Fibroblast of lung (primary cell): ENCODE data around the gene SHISA9. TPM values are rescaled to one million over a fixed set of nuclear protein-coding genes. Genes with fewer than 3 reads are reported as not detected.

Experiments
- DNase-seq, 2 donors: peaks; one replicate each; pipeline versions ENCODE4 v3.0.0 to v3.0.0-alpha.2; 2010; ENCODE audit warnings: low read depth in 2 of 2
- H2AFZ ChIP-seq: 2 replicates; pipeline ENCODE4 v1.5.1; 2012; ENCODE audit warnings: low read length, control low read depth, inconsistent platforms
- H3K27ac ChIP-seq: 2 replicates; pipeline ENCODE4 v1.5.1; 2011; ENCODE audit warnings: low read length, control low read depth; ENCODE audit not compliant: insufficient read depth
- H3K27me3 ChIP-seq: 2 replicates; pipeline ENCODE4 v1.5.1; 2011; ENCODE audit warnings: mild to moderate bottlenecking, low read length; ENCODE audit not compliant: control insufficient read depth, insufficient read depth
- H3K36me3 ChIP-seq: 2 replicates; pipeline ENCODE4 v1.5.1; 2011; ENCODE audit warnings: low read length; ENCODE audit not compliant: control insufficient read depth, insufficient read depth
- H3K4me1 ChIP-seq: 2 replicates; pipeline ENCODE4 v1.5.1; 2011; ENCODE audit warnings: low read length; ENCODE audit not compliant: control insufficient read depth, insufficient read depth; ENCODE audit errors: extremely low read depth
- H3K4me2 ChIP-seq: 2 replicates; pipeline ENCODE4 v1.5.1; 2011; ENCODE audit warnings: low read length, control low read depth; ENCODE audit not compliant: insufficient read depth; ENCODE audit errors: extremely low read depth
- H3K4me3 ChIP-seq, 4 experiments: fragments of 200-600 bp in 1 of 4; sonication (generic) in 1 of 4; replicated peaks in 1 of 4; 2 replicates each; pipeline ENCODE4 v1.5.1; 2011 to 2016; ENCODE audit warnings: low read length in 4 of 4, low read depth in 3 of 4, mild to moderate bottlenecking in 3 of 4, control low read depth in 2 of 4, inconsistent platforms in 1 of 4, mixed read lengths in 1 of 4; ENCODE audit not compliant: insufficient read depth in 1 of 4; ENCODE audit errors: control extremely low read depth in 1 of 4
- H3K79me2 ChIP-seq: 2 replicates; pipeline ENCODE4 v1.5.1; 2012; ENCODE audit warnings: mild to moderate bottlenecking, low read length, inconsistent platforms; ENCODE audit not compliant: control insufficient read depth, insufficient read depth
- H3K9ac ChIP-seq: 2 replicates; pipeline ENCODE4 v1.5.1; 2011; ENCODE audit warnings: mild to moderate bottlenecking, low read length, control low read depth; ENCODE audit not compliant: insufficient read depth
- H3K9me3 ChIP-seq: 2 replicates; pipeline ENCODE4 v1.5.1; 2012; ENCODE audit warnings: low read depth, low read length; ENCODE audit not compliant: control insufficient read depth, insufficient read depth
- H4K20me1 ChIP-seq: 2 replicates; pipeline ENCODE4 v1.5.1; 2011; ENCODE audit warnings: low read length; ENCODE audit not compliant: control insufficient read depth, insufficient read depth; ENCODE audit errors: extremely low read depth
- CTCF ChIP-seq, 2 donors: IDR thresholded peaks in 1 of 2; conservative IDR thresholded peaks in 1 of 2; 1 replicate in 1 of 2; 2 replicates in 1 of 2; pipeline ENCODE4 v1.5.1; 2011 to 2012; ENCODE audit warnings: low read length in 2 of 2, control low read depth in 1 of 2, inconsistent platforms in 1 of 2, low read depth in 1 of 2, mild to moderate bottlenecking in 1 of 2
- EZH2 ChIP-seq: IDR thresholded peaks from 2 replicates; pipeline ENCODE4 v1.5.1; 2012; ENCODE audit warnings: low read length, control low read depth, mild to moderate bottlenecking; ENCODE audit errors: missing control alignments
- polyA plus RNA-seq, 2 donors: library from polyadenylated mRNA; depleted of rRNA in 1 of 2; stranded (reverse) in 1 of 2; unstranded in 1 of 2; fragments of >200 nt; gene quantifications; 2 replicates each; pipeline ENCODE4 v1.2.1, GENCODE V29; 2011 to 2012; ENCODE audit warnings: missing spikeins in 1 of 2
- total RNA-seq: library from RNA; depleted of rRNA; stranded (reverse); fragments of >200 nt; gene quantifications from 2 replicates; pipeline ENCODE4 v1.2.1, GENCODE V29; 2014

Gene SHISA9
- total and polyA plus RNA-seq, 2 donors (not counting 1 experiment from before 2014, with no cell fraction given) = not detected

DNA sequence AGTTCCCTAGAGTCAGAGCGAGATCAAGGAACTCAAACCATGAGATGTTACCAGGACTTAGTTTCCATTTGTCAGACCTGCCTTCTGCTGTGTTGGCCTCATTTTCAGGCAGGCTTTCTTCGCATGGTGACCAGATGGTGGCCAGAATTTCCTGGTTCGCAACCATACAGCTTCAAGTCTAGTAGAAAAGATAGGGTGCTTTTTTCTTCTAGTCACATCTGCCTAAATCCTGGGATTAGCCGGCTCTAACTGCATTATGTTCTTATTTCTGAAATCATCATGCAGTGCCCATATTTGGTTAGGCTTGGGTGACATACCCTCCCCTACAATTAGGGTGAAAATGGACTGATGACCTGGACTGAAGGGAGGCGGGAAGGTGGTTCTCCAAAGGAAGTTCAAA is 131.5 kb downstream of the SHISA9 start:
- Histone ChIP-seq H3K36me3 (no peaks in the 10 kb centered on the region), H3K27ac (no peak overlapping the region), H3K27me3 (no peaks in the 10 kb centered on the region), H4K20me1 (no peaks in the 10 kb centered on the region), H3K4me3 (no peak overlapping the region), H2AFZ (no peak overlapping the region), H3K9me3 (no peaks in the 10 kb centered on the region), H3K4me2 (no peak overlapping the region), H3K9ac (no peak overlapping the region), H3K4me1 (no peaks in the 10 kb centered on the region), H3K79me2 (no peaks in the 10 kb centered on the region)
- TF ChIP-seq EZH2 = no peak
- TF ChIP-seq CTCF (conservative IDR thresholded peaks at IDR 0.05 in 1 of 2, IDR thresholded peaks at IDR 0.05 in 1 of 2; ENCODE audit: low read depth in 1 of 2, low read length in 2 of 2) = no peak
- no peak for DNase-seq

DNA sequence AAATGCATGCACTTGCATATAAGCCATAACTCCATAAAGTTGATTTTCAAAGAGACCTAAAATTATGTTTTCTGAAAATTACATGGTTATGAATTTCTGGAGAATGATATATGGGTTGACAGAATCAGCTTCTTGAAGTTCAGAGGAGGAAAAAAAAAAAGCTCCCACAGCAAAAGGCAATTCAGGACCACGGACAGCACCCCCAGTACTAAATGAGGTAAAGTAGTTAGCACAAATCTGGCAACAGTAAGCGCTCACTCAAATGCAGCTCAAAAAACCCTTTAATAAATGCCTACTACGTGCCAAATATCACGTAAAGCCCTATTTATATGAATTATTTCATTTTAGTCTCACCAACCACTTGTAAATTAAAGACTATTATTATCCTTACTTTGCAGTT is 135.2 kb downstream of the SHISA9 start:
- Histone ChIP-seq H3K27ac (no peak overlapping the region), H3K4me3 (no peak overlapping the region), H4K20me1 (no peaks in the 10 kb centered on the region), H3K9me3 (no peaks in the 10 kb centered on the region), H3K79me2 (no peaks in the 10 kb centered on the region), H3K27me3 (no peaks in the 10 kb centered on the region), H2AFZ (no peak overlapping the region), H3K36me3 (no peaks in the 10 kb centered on the region), H3K4me2 (no peak overlapping the region), H3K4me1 (no peaks in the 10 kb centered on the region), H3K9ac (no peak overlapping the region)
- DNase-seq = peak; percentile 18 to 22
- TF ChIP-seq CTCF (conservative IDR thresholded peaks at IDR 0.05 in 1 of 2, IDR thresholded peaks at IDR 0.05 in 1 of 2; ENCODE audit: low read depth in 1 of 2, low read length in 2 of 2) = no peak
- TF ChIP-seq EZH2 = no peak

DNA sequence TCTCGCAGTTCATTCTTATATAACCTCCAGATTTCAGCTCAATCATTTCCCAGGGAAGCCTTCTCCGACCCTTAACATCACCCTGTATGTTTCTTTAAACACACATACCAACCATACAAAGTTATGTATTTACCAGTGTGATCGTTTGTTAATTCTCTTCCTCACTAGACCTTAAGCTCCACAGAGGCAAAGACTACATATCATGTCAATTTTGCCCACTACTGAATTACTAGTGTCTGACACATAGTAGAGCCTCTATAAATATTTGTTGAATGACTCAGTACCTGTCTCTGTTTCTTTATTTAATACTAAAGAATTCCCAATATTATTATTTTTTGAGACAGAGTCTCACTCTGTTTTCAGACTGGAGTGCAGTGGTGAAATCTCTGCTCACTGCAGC is 137.2 kb downstream of the SHISA9 start:
- no peak overlapping the region for H3K27ac ChIP-seq
- TF ChIP-seq EZH2 (no peak), CTCF (conservative IDR thresholded peaks at IDR 0.05 in 1 of 2, IDR thresholded peaks at IDR 0.05 in 1 of 2; ENCODE audit: low read depth in 1 of 2, low read length in 2 of 2) (no peak)
- H3K4me1 ChIP-seq = no peaks in the 10 kb centered on the region
- no peaks in the 10 kb centered on the region for H3K27me3 ChIP-seq
- no peak overlapping the region for H3K4me3 ChIP-seq
- no peaks in the 10 kb centered on the region for H3K79me2 ChIP-seq
- H3K4me2 ChIP-seq = no peak overlapping the region
- H4K20me1 ChIP-seq = no peaks in the 10 kb centered on the region
- H3K9ac ChIP-seq = no peak overlapping the region
- no peaks in the 10 kb centered on the region for H3K9me3 ChIP-seq
- no peaks in the 10 kb centered on the region for H3K36me3 ChIP-seq
- no peak for DNase-seq
- no peak overlapping the region for H2AFZ ChIP-seq
